Activated CD8-positive, alpha-beta T cell treated with anti-CD3 and anti-CD28 coated beads, Interleukin-2, amount 10 ng/mL, durations not matched to agents 7 days and 5 days (primary cell): ENCODE measurements around the gene KYNU. TPM values are rescaled to one million over a fixed set of nuclear protein-coding genes. Genes with fewer than 3 reads are reported as not detected.

Experiments
- ATAC-seq: fragments of 150-1000 bp; cut with Tn5 transposase; one replicate; pipeline ENCODE4 v1.10.0; 2021; ENCODE audit warnings: moderate library complexity
- CTCF ChIA-PET: fragments of 350-600 bp; sonication (Branson Sonifier 250); formaldehyde crosslinking; loops from one replicate; lab custom pipeline; 2021; ENCODE audit warnings: antibody characterized with exemption; lab: Charles Lee
- POLR2A ChIA-PET: fragments of 350-600 bp; sonication (Branson Sonifier 250); formaldehyde crosslinking; loops from one replicate; lab custom pipeline; 2021; ENCODE audit warnings: antibody characterized with exemption; lab: Charles Lee
- DNase-seq: peaks from one replicate; pipeline ENCODE4 v3.0.0-alpha.2; 2020
- H3K27ac Mint-ChIP-seq: one replicate; pipeline ENCODE4 v1.8.0; 2021; ENCODE audit warnings: mild to moderate bottlenecking, mixed read lengths
- H3K27me3 Mint-ChIP-seq: one replicate; pipeline ENCODE4 v1.8.0; 2021; ENCODE audit warnings: low read depth, mixed read lengths
- H3K36me3 Mint-ChIP-seq: one replicate; pipeline ENCODE4 v1.8.0; 2021; ENCODE audit warnings: low read depth, mixed read lengths
- H3K4me1 Mint-ChIP-seq: one replicate; pipeline ENCODE4 v1.8.0; 2021; ENCODE audit warnings: low read depth, mixed read lengths
- H3K4me3 Mint-ChIP-seq: one replicate; pipeline ENCODE4 v1.8.0; 2021; ENCODE audit warnings: mild to moderate bottlenecking, mixed read lengths
- H3K9me3 Mint-ChIP-seq: one replicate; pipeline ENCODE4 v1.8.0; 2022; ENCODE audit warnings: mixed read lengths; ENCODE audit not compliant: insufficient read depth
- total RNA-seq, 2 experiments: library from RNA; stranded (reverse); gene quantifications; one replicate each; pipeline ENCODE4 v1.2.3, GENCODE V29; 2021

The KYNU gene
- total RNA-seq, 2 experiments from 2014 or later: not detected

- no peak overlapping the region for H3K27ac Mint-ChIP-seq
- H3K36me3 Mint-ChIP-seq: no peaks in the 10 kb centered on the region
- ChIA-PET POLR2A (no interaction called here), CTCF (no interaction called here)
- no peak for ATAC-seq
- H3K27me3 Mint-ChIP-seq: peaks cover 4% of the 10 kb centered on the region
- no peak for DNase-seq
- no peaks in the 10 kb centered on the region for H3K9me3 Mint-ChIP-seq
- H3K4me1 Mint-ChIP-seq: no peaks in the 10 kb centered on the region
- H3K4me3 Mint-ChIP-seq: no peak overlapping the region
These were observed 73.9 kb downstream of the KYNU start for GRCh38 chr2:142951190-142952007.

- H3K4me1 Mint-ChIP-seq: no peaks in the 10 kb centered on the region
- H3K36me3 Mint-ChIP-seq: no peaks in the 10 kb centered on the region
- POLR2A ChIA-PET: no interaction called here
- peaks cover 4% of the 10 kb centered on the region for H3K27me3 Mint-ChIP-seq
- H3K27ac Mint-ChIP-seq: no peak overlapping the region
- H3K9me3 Mint-ChIP-seq: no peaks in the 10 kb centered on the region
- CTCF ChIA-PET: no interaction called here
- no peak overlapping the region for H3K4me3 Mint-ChIP-seq
- ATAC-seq (no peak), DNase-seq (no peak)
These were observed 74.6 kb downstream of the KYNU start for GRCh38 chr2:142952018-142952417.

GRCh38 chr2:142952793-142953494, 75.5 kb downstream of the KYNU start:
- CTCF ChIA-PET: no interaction called here
- H3K27me3 Mint-ChIP-seq: peaks cover 4% of the 10 kb centered on the region
- no peaks in the 10 kb centered on the region for H3K4me1 Mint-ChIP-seq
- DNase-seq: no peak
- no peaks in the 10 kb centered on the region for H3K36me3 Mint-ChIP-seq
- no peak for ATAC-seq
- no peaks in the 10 kb centered on the region for H3K9me3 Mint-ChIP-seq
- no peak overlapping the region for H3K27ac Mint-ChIP-seq
- H3K4me3 Mint-ChIP-seq: no peak overlapping the region
- POLR2A ChIA-PET: no interaction called here

- Mint-ChIP-seq H3K4me3 (no peak overlapping the region), H3K4me1 (no peaks in the 10 kb centered on the region), H3K9me3 (no peaks in the 10 kb centered on the region), H3K36me3 (no peaks in the 10 kb centered on the region), H3K27ac (no peak overlapping the region), H3K27me3 (peaks cover 4% of the 10 kb centered on the region)
- ChIA-PET POLR2A (no interaction called here), CTCF (interaction anchor here (0.5 kb wide), 1 partner anchor 90 kb away, joined by 3 read pairs; no protein-coding TSS in a partner anchor)
- DNase-seq: no peak
- no peak for ATAC-seq
These were observed 77.0 kb downstream of the KYNU start for GRCh38 chr2:142954493-142954892.

GRCh38 chr2:142957144-142957543, 79.7 kb downstream of the KYNU start:
- Mint-ChIP-seq H3K9me3 (no peaks in the 10 kb centered on the region), H3K27me3 (peaks cover 4% of the 10 kb centered on the region), H3K4me1 (no peaks in the 10 kb centered on the region), H3K4me3 (no peak overlapping the region), H3K36me3 (no peaks in the 10 kb centered on the region), H3K27ac (no peak overlapping the region)
- ATAC-seq (no peak), DNase-seq (no peak)
- ChIA-PET CTCF (interaction anchor here (1.7 kb wide), 1 partner anchor 23 kb away, joined by 3 read pairs; no protein-coding TSS in a partner anchor), POLR2A (no interaction called here)

DNA sequence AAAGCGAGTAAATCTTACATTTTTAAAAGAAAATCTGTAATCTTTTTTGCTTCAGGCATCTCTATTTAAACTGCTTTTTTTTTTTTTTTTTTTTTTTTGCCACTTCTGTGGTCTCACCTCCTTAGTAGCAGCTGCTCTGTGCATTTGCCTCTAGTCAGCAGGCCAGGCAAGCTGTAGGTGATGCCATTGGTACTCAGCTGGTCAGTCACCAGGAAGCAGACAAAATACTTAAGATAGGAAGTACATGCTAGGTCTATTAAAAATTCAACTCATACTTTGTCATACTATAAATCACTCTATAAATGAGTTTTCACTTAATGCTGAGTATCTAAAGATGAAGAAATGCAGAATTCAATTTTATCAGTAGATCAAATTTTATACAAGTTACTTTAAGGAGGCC, 83.7 kb downstream of the KYNU start:
- CTCF ChIA-PET: no interaction called here

GRCh38 chr2:142965443-142965842, 88.0 kb downstream of the KYNU start:
- Mint-ChIP-seq H3K4me1 (no peaks in the 10 kb centered on the region), H3K27me3 (no peaks in the 10 kb centered on the region), H3K27ac (no peak overlapping the region), H3K4me3 (no peak overlapping the region), H3K9me3 (no peaks in the 10 kb centered on the region), H3K36me3 (no peaks in the 10 kb centered on the region)
- ATAC-seq (no peak), DNase-seq (no peak)
- POLR2A ChIA-PET: no interaction called here
- CTCF ChIA-PET: no interaction called here

More for the DNA sequence above, 83.7 kb downstream of the KYNU start:
- Mint-ChIP-seq H3K27me3 (no peaks in the 10 kb centered on the region), H3K9me3 (no peaks in the 10 kb centered on the region), H3K36me3 (no peaks in the 10 kb centered on the region), H3K4me1 (no peaks in the 10 kb centered on the region), H3K27ac (no peak overlapping the region), H3K4me3 (no peak overlapping the region)
- DNase-seq (no peak), ATAC-seq (no peak)
- POLR2A ChIA-PET: no interaction called here

DNA sequence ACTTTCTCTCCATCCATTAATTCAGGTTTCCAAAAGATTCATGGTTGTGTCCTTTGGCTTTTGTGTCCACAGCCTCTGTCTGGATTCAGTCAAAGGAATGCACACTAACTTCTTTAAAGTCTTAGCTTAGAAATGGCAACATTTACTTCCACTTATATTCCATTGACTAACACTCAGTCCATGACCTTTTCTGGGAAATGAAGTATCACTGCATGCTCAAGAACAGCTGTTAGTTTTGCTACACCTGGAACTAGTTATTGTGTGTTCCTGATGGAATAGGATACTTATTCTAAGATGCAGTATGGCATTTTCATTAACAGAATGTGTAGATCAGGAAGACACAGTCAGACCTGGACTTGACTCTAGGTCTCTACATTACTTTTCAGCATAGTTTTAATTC, 88.8 kb downstream of the KYNU start:
- CTCF ChIA-PET: no interaction called here
- ATAC-seq: no peak
- H3K36me3 Mint-ChIP-seq: no peaks in the 10 kb centered on the region
- no peak for DNase-seq
- POLR2A ChIA-PET: no interaction called here
- no peak overlapping the region for H3K27ac Mint-ChIP-seq
- H3K9me3 Mint-ChIP-seq: no peaks in the 10 kb centered on the region
- no peak overlapping the region for H3K4me3 Mint-ChIP-seq
- no peaks in the 10 kb centered on the region for H3K27me3 Mint-ChIP-seq
- no peaks in the 10 kb centered on the region for H3K4me1 Mint-ChIP-seq

DNA sequence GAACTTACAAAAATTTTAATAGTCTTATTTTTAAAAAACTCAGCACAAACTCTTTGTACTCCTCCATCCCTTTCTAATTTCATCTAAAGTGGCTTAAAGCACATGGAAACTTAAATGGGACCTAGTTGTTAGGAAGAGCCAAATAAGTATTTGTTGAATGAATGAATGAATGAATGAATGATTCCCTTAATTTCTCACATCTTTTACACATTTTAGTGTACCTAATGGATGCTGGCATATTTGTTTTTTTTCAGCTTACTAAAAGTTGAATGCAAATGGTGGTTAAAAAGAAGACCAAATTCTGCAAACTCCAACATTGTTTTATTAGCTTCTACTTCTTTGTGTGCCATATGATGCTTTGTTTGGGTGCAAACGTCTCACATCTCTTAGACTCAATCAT, 89.6 kb downstream of the KYNU start:
- POLR2A ChIA-PET: no interaction called here

DNA sequence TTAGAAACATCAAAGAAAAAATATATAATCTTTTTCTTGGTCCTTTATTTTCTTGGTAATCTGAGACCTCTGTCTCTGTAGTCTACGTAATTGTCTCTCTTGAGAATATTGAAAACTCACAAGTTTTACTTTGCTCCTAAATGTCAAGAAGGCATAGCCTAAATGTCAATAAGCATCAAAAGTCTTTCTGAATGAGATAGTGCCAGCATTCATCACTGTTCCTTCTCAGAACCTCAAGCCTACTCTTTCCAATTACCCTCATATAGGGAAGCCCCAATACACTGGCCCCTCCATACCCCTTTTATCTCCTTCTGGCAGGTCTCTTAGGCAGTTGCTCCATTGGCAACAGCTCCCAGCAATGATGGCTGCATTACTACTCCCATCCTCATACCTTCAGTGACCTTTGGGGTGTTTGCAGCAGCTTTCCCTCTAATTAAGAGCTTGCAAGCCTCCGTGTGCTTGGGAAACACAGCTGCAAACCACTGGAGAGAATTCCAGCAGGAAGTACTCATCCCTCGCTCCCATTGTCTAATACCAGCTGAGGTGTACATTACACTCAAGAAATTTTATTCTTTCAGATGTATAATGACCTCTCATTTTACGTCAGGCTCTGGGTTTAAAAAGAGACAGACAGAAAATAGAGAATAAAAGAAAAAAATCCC, 95.8 kb downstream of the KYNU start:
- ChIA-PET CTCF (interaction anchor here (1.8 kb wide), 1 partner anchor 17 kb away, joined by 5 read pairs; no protein-coding TSS in a partner anchor), POLR2A (no interaction called here)
- H3K36me3 Mint-ChIP-seq: no peaks in the 10 kb centered on the region
- DNase-seq: no peak
- no peak for ATAC-seq
- H3K27me3 Mint-ChIP-seq: no peaks in the 10 kb centered on the region
- no peak overlapping the region for H3K4me3 Mint-ChIP-seq
- no peaks in the 10 kb centered on the region for H3K9me3 Mint-ChIP-seq
- H3K4me1 Mint-ChIP-seq: no peaks in the 10 kb centered on the region
- no peak overlapping the region for H3K27ac Mint-ChIP-seq

More for the DNA sequence above, 89.6 kb downstream of the KYNU start:
- no peak for DNase-seq
- H3K36me3 Mint-ChIP-seq: no peaks in the 10 kb centered on the region
- no peak overlapping the region for H3K4me3 Mint-ChIP-seq
- H3K9me3 Mint-ChIP-seq: no peaks in the 10 kb centered on the region
- H3K27ac Mint-ChIP-seq: no peak overlapping the region
- H3K4me1 Mint-ChIP-seq: no peaks in the 10 kb centered on the region
- CTCF ChIA-PET: no interaction called here
- H3K27me3 Mint-ChIP-seq: no peaks in the 10 kb centered on the region
- ATAC-seq: no peak

- Mint-ChIP-seq H3K4me1 (no peaks in the 10 kb centered on the region), H3K36me3 (no peaks in the 10 kb centered on the region), H3K4me3 (no peak overlapping the region), H3K9me3 (no peaks in the 10 kb centered on the region), H3K27ac (no peak overlapping the region), H3K27me3 (no peaks in the 10 kb centered on the region)
- ATAC-seq (no peak), DNase-seq (no peak)
- CTCF ChIA-PET: interaction anchor here (1.8 kb wide), 1 partner anchor 16 kb away, joined by 5 read pairs; no protein-coding TSS in a partner anchor
- POLR2A ChIA-PET: no interaction called here
These were observed 96.4 kb downstream of the KYNU start for GRCh38 chr2:142973822-142974207.
